Neuronal stem cell (in vitro differentiated cells): ENCODE results near the gene VWA1.

Source experiments
- DNase-seq: peaks from one replicate; pipeline ENCODE4 v3.0.0-alpha.2; 2013; ENCODE audit warnings: low spot score
- H2AFZ ChIP-seq: one replicate; pipeline ENCODE4 v1.6.1; 2013; ENCODE audit warnings: mild to moderate bottlenecking, low read length, inconsistent platforms
- H2AK5ac ChIP-seq: 2 replicates; pipeline ENCODE4 v1.6.1; 2013; ENCODE audit warnings: low read depth, mild to moderate bottlenecking, inconsistent platforms, low read length, moderate library complexity, mixed read lengths
- H2BK120ac ChIP-seq: 2 replicates; pipeline ENCODE4 v1.6.1; 2013; ENCODE audit warnings: low read depth, mild to moderate bottlenecking, inconsistent platforms, low read length, moderate library complexity, mixed read lengths
- H2BK12ac ChIP-seq: one replicate; pipeline ENCODE4 v1.6.1; 2013; ENCODE audit warnings: low read length, inconsistent platforms
- H2BK15ac ChIP-seq: 2 replicates; pipeline ENCODE4 v1.6.1; 2013; ENCODE audit warnings: mild to moderate bottlenecking, low read length, inconsistent platforms, mixed read lengths
- H2BK5ac ChIP-seq: one replicate; pipeline ENCODE4 v1.6.1; 2013; ENCODE audit warnings: inconsistent platforms, mild to moderate bottlenecking, low read length, moderate library complexity
- H3K14ac ChIP-seq: one replicate; pipeline ENCODE4 v1.6.1; 2013; ENCODE audit warnings: low read length, inconsistent platforms
- H3K18ac ChIP-seq: 2 replicates; pipeline ENCODE4 v1.6.1; 2013; ENCODE audit warnings: low read length, inconsistent platforms
- H3K23ac ChIP-seq: 2 replicates; pipeline ENCODE4 v1.6.1; 2013; ENCODE audit warnings: low read depth, mild to moderate bottlenecking, mixed read lengths, low read length, inconsistent platforms; ENCODE audit not compliant: poor library complexity
- H3K27ac ChIP-seq: replicated peaks from 3 replicates; pipeline ENCODE4 v1.5.1; 2013; ENCODE audit warnings: low read length, inconsistent platforms
- H3K27me3 ChIP-seq, 3 experiments: 2 replicates each; pipeline ENCODE4 v1.6.1; 2013; ENCODE audit warnings: low read length in 3 of 3, mild to moderate bottlenecking in 2 of 3, inconsistent platforms in 1 of 3, low read depth in 1 of 3, mixed read lengths in 1 of 3, moderate library complexity in 1 of 3; ENCODE audit not compliant: control insufficient read depth in 3 of 3, insufficient read depth in 3 of 3
- H3K36me3 ChIP-seq, 2 donors: replicated peaks in 1 of 2; 2 replicates each; pipeline ENCODE4 v1.6.1; 2013; ENCODE audit warnings: low read length in 2 of 2; ENCODE audit not compliant: control insufficient read depth in 2 of 2, insufficient read depth in 2 of 2
- H3K4ac ChIP-seq: 2 replicates; pipeline ENCODE4 v1.6.1; 2013; ENCODE audit warnings: inconsistent platforms, mild to moderate bottlenecking, low read length, moderate library complexity
- H3K4me1 ChIP-seq, 2 donors: 1 replicate in 1 of 2; 2 replicates in 1 of 2; pipeline ENCODE4 v1.6.1; 2013; ENCODE audit warnings: low read length in 2 of 2, low read depth in 1 of 2; ENCODE audit not compliant: control insufficient read depth in 2 of 2, insufficient read depth in 1 of 2
- H3K4me2 ChIP-seq: one replicate; pipeline ENCODE4 v1.6.1; 2013; ENCODE audit warnings: mild to moderate bottlenecking, low read length, inconsistent platforms; ENCODE audit not compliant: insufficient read depth, poor library complexity, severe bottlenecking
- H3K4me3 ChIP-seq, 2 donors: 2 replicates each; pipeline ENCODE4 v1.5.1; 2013; ENCODE audit warnings: low read length in 2 of 2, mild to moderate bottlenecking in 2 of 2, inconsistent platforms in 1 of 2, moderate library complexity in 1 of 2
- H3K79me1 ChIP-seq: one replicate; pipeline ENCODE4 v1.6.1; 2013; ENCODE audit warnings: low read depth, mild to moderate bottlenecking, inconsistent platforms, low read length, moderate library complexity
- H3K9ac ChIP-seq: one replicate; pipeline ENCODE4 v1.6.1; 2013; ENCODE audit warnings: mild to moderate bottlenecking, low read depth, low read length, inconsistent platforms; ENCODE audit not compliant: poor library complexity
- H3K9me3 ChIP-seq, 2 donors: replicated peaks in 1 of 2; 2 replicates each; pipeline versions ENCODE3 to v1.6.1; 2013; ENCODE audit warnings: low read length in 2 of 2, mild to moderate bottlenecking in 2 of 2, inconsistent platforms in 1 of 2, low read depth in 1 of 2, mixed read lengths in 1 of 2, moderate library complexity in 1 of 2; ENCODE audit not compliant: control insufficient read depth in 2 of 2, insufficient read depth in 1 of 2
- H4K8ac ChIP-seq: one replicate; pipeline ENCODE4 v1.6.1; 2013; ENCODE audit warnings: low read depth, mild to moderate bottlenecking, inconsistent platforms, low read length, moderate library complexity
- H4K91ac ChIP-seq: one replicate; pipeline ENCODE4 v1.6.1; 2013; ENCODE audit warnings: low read length, low read depth, mild to moderate bottlenecking, inconsistent platforms; ENCODE audit not compliant: poor library complexity
- WGBS, 2 donors: extraction: QIAGEN DNeasy Blood & Tissue Kit; methylation state at CpG; one replicate each; pipeline ENCODE4 v1.1.7; 2013; ENCODE audit warnings: missing lambda C conversion rate in 2 of 2, mixed read lengths in 1 of 2; ENCODE audit not compliant: insufficient read length in 2 of 2, insufficient replicate concordance in 1 of 2; ENCODE audit errors: extremely low coverage in 2 of 2; 5-methylcytosine and 5-hydroxymethylcytosine counted together

VWA1 gene

GRCh38 chr1:1460540-1461130 is 25.1 kb downstream of the VWA1 start:
- H2BK120ac ChIP-seq = no peak overlapping the region
- no peak for DNase-seq

GRCh38 chr1:1461721-1462317 is 26.3 kb downstream of the VWA1 start:
- no peak for DNase-seq
- H4K91ac ChIP-seq = no peak overlapping the region

More at GRCh38 chr1:1460540-1461130, 25.1 kb downstream of the VWA1 start:
- no peak overlapping the region for H3K4ac ChIP-seq
- H2BK12ac ChIP-seq = no peak overlapping the region
- H3K79me1 ChIP-seq = no peaks in the 10 kb centered on the region
- H2BK15ac ChIP-seq = no peak overlapping the region
- no peaks in the 10 kb centered on the region for H3K9me3 ChIP-seq
- no peak overlapping the region for H4K91ac ChIP-seq
- peak overlapping the region; percentile 60 for H3K9ac ChIP-seq
- H3K4me1 ChIP-seq = no peaks in the 10 kb centered on the region
- no peak overlapping the region for H3K14ac ChIP-seq
- H3K36me3 ChIP-seq = no peaks in the 10 kb centered on the region
- H3K23ac ChIP-seq = no peak overlapping the region
- H3K18ac ChIP-seq = no peak overlapping the region
- WGBS, 2 donors = no CpG with 5 or more reads among the region's 27 CpGs
- H3K27me3 ChIP-seq = no peaks in the 10 kb centered on the region
- H4K8ac ChIP-seq = no peak overlapping the region
- H3K4me2 ChIP-seq = no peak overlapping the region
- no peak overlapping the region for H3K4me3 ChIP-seq
- H2AFZ ChIP-seq = no peak overlapping the region
- no peak overlapping the region for H2BK5ac ChIP-seq
- H3K27ac ChIP-seq = no peak overlapping the region
- peak overlapping the region; percentile 56 for H2AK5ac ChIP-seq

GRCh38 chr1:1462318-1462966 is 27.0 kb downstream of the VWA1 start:
- no peak overlapping the region for H2BK120ac ChIP-seq
- no peaks in the 10 kb centered on the region for H3K79me1 ChIP-seq
- no peak overlapping the region for H3K9ac ChIP-seq
- no CpG with 5 or more reads among the region's 26 CpGs for WGBS, 2 donors
- H3K18ac ChIP-seq = peak overlapping the region; percentile 38
- H3K23ac ChIP-seq = peak overlapping the region; percentile 31
- no peak overlapping the region for H3K4me2 ChIP-seq
- no peaks in the 10 kb centered on the region for H3K36me3 ChIP-seq
- no peaks in the 10 kb centered on the region for H3K27me3 ChIP-seq
- H3K9me3 ChIP-seq = no peaks in the 10 kb centered on the region
- H3K4ac ChIP-seq = no peak overlapping the region
- peak overlapping the region; percentile 84 for H2AK5ac ChIP-seq
- H2BK15ac ChIP-seq = no peak overlapping the region
- no peak for DNase-seq
- no peak overlapping the region for H3K4me3 ChIP-seq
- H3K14ac ChIP-seq = no peak overlapping the region
- no peaks in the 10 kb centered on the region for H3K4me1 ChIP-seq
- no peak overlapping the region for H4K91ac ChIP-seq
- no peak overlapping the region for H2BK5ac ChIP-seq
- peak overlapping the region; percentile 19 for H2AFZ ChIP-seq
- H3K27ac ChIP-seq = no peak overlapping the region
- peak overlapping the region; percentile 41 for H2BK12ac ChIP-seq
- peak overlapping the region; percentile 43 for H4K8ac ChIP-seq

More at GRCh38 chr1:1461721-1462317, 26.3 kb downstream of the VWA1 start:
- Histone ChIP-seq H3K18ac (peak overlapping the region; percentile 38), H3K4ac (no peak overlapping the region), H3K14ac (no peak overlapping the region), H3K9ac (no peak overlapping the region), H3K4me1 (no peaks in the 10 kb centered on the region), H2AK5ac (peak overlapping the region; percentile 84), H2AFZ (peak overlapping the region; percentile 19), H3K23ac (peak overlapping the region; percentile 31), H3K4me2 (no peak overlapping the region), H2BK15ac (no peak overlapping the region), H2BK5ac (no peak overlapping the region), H3K36me3 (no peaks in the 10 kb centered on the region), H2BK12ac (peak overlapping the region; percentile 6), H3K79me1 (no peaks in the 10 kb centered on the region), H3K27ac (no peak overlapping the region), H3K27me3 (no peaks in the 10 kb centered on the region), H3K4me3 (no peak overlapping the region), H4K8ac (no peak overlapping the region), H3K9me3 (no peaks in the 10 kb centered on the region), H2BK120ac (no peak overlapping the region)
- WGBS, 2 donors = no CpG with 5 or more reads among the region's 18 CpGs

- no peak overlapping the region for H4K8ac ChIP-seq
- WGBS, 2 donors = no CpG with 5 or more reads among the region's 7 CpGs
- no peak overlapping the region for H3K18ac ChIP-seq
- H3K79me1 ChIP-seq = no peaks in the 10 kb centered on the region
- H2AK5ac ChIP-seq = peak overlapping the region; percentile 8
- no peaks in the 10 kb centered on the region for H3K9me3 ChIP-seq
- H3K14ac ChIP-seq = no peak overlapping the region
- H3K4me2 ChIP-seq = no peak overlapping the region
- H4K91ac ChIP-seq = no peak overlapping the region
- no peak overlapping the region for H3K9ac ChIP-seq
- no peak overlapping the region for H3K27ac ChIP-seq
- H3K23ac ChIP-seq = no peak overlapping the region
- DNase-seq = no peak
- no peaks in the 10 kb centered on the region for H3K36me3 ChIP-seq
- no peak overlapping the region for H3K4ac ChIP-seq
- H2BK12ac ChIP-seq = no peak overlapping the region
- no peak overlapping the region for H3K4me3 ChIP-seq
- H2AFZ ChIP-seq = no peak overlapping the region
- no peak overlapping the region for H2BK120ac ChIP-seq
- no peaks in the 10 kb centered on the region for H3K4me1 ChIP-seq
- H3K27me3 ChIP-seq = no peaks in the 10 kb centered on the region
- H2BK15ac ChIP-seq = no peak overlapping the region
- H2BK5ac ChIP-seq = no peak overlapping the region
Observed at GRCh38 chr1:1463312-1463711, 27.8 kb downstream of the VWA1 start.
